Adipose tissue (tissue), 3 donors: ENCODE data around the gene HSF2BP. TPM values are rescaled to one million over a fixed set of nuclear protein-coding genes. Genes with fewer than 3 reads are reported as not detected.
"Not testable (repeated sequence)": the region's sequence is repeated elsewhere in the genome, so short reads cannot be mapped to it uniquely, and the experiment has no call there.

Source experiments
- H3K27ac ChIP-seq: one replicate; pipeline ENCODE4 v1.5.1; 2013; ENCODE audit warnings: low read depth, low read length
- WGBS, 3 donors: extraction: QIAGEN DNeasy Blood & Tissue Kit; methylation state at CpG; one replicate each; pipeline ENCODE4 v1.1.7; 2013; 5-methylcytosine and 5-hydroxymethylcytosine counted together
- polyA plus RNA-seq, 3 donors: library from polyadenylated mRNA; stranded (reverse); fragments of 200-250 nt; gene quantifications; one replicate each; pipeline ENCODE4 v1.2.3, GENCODE V29; 2013
- donor health status: healthy with polysubstance abuse.
- donor health status: Bipolar disorder and iron deficiency.
- donor health status: healthy.

The HSF2BP gene
- polyA plus RNA-seq, 3 donors = 0.09 to 0.34 (median 0.27) TPM

DNA sequence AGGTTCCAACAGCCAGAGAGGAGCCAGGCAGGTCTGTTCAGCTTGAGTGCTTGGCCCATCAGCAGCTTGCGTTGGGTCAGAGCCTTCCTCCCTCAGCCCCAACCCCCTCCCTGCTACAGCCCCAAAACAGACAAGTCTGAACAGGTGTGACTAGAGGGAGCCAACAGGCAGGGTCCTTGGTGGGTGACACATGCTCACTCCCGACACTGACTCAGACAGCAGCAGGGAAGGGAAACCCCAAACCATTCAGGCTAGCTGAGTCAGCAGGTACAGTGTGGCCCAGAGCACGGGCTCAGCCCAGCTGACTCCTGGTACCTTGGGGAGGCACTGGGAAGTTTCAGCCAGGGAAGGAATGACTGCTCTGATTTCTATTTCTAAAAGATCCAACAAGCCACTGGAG, 148.6 kb downstream of the HSF2BP start:
- WGBS, 3 donors = no CpG with 5 or more reads among the region's 3 CpGs
- not testable (repeated sequence) for H3K27ac ChIP-seq

DNA sequence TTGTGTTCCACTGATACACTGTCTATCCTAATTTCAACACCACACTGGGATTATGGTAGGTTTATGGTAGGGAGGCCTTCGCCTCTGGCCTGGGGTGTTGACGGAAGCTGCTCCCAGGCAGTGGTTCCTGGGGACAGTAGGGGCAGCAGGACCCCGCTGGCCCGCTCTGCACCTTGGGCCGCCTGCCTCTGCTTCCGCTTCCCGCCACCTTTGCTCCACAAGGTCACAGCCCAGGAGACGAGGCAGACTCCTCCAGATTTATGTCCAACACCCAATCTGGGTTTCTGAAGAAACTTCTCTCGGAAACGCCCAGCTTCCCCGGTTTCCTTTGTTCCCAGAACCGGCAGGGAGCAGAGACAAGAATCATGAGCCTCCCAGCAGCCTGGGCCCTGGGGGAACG, 155.4 kb downstream of the HSF2BP start:
- WGBS, 3 donors = no CpG with 5 or more reads among the region's 13 CpGs
- not testable (repeated sequence) for H3K27ac ChIP-seq

DNA sequence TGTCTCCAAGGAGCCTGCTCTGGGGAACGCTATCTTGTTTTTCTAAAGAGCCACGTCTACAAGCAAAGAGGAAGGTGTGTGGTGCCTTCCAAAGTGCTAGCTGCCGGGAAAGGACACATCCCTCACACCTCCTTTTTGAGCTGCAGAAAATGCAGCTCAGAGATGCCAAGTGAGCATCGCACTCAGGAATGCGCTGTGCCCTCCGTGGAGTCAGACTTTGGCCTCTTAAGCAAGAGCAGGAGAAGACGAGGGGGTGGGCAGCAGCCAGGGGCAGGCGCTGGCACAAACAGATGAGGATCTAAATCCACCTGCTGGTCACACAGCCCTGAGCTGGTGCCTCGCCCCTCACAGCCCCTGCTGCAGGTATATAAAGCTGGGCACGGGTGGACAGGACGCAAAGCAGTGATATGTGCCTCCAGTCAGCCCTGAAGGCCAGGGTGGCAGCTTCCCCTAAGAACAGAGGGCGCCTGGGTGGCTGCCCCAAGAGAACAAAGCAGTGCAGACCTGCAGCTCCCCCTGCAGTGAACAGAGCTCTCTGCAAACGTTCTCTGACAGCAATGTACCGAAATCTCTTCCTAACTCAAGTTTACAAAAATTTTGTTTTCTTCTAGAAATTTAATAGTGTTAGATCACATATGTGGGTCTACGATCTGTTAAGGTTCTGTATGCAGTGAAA, 156.1 kb downstream of the HSF2BP start:
- no CpG with 5 or more reads among the region's 15 CpGs for WGBS, 3 donors
- not testable (repeated sequence) for H3K27ac ChIP-seq

DNA sequence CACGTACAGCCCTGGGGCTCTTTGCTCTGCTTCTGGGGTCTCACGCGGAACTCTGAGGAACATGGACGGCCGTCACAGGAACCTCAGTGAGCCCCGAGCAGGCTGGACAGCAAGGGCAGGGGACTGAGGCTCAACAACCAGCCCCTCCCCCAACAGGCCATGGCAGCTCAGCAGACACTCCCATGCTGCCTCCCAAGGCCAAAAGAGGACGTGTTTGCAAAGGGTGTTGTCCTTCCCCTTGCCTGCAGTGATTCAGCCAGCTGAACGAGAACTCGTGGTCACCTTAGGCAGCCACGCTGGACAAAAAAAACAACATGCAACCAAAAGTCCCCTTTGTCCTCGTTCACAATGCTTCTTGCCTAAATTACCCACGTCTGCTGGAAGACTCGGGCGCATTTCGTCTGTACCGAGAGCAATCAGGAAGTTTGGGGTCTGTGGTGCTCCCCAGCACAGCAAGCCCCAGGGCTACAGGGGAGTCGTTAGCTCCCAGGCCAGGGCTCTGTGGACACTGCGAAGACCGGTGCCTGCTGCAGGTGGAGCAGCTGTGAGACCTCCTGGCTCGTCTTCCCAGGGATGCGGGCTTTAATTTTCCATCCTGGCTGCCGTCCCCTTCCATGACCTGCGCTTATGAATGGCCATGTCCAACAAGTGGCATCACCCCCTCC, 156.7 kb downstream of the HSF2BP start:
- no CpG with 5 or more reads among the region's 23 CpGs for WGBS, 3 donors
- H3K27ac ChIP-seq = not testable (repeated sequence)

- 96 to 100% (median 97%) methylated on average over 1 to 2 of the region's 8 CpGs for WGBS, 3 donors
- not testable (repeated sequence) for H3K27ac ChIP-seq
Measured at GRCh38 chr21:43498924-43499323, 160.4 kb downstream of the HSF2BP start.

GRCh38 chr21:43498065-43498464, 161.2 kb downstream of the HSF2BP start:
- H3K27ac ChIP-seq = not testable (repeated sequence)
- WGBS, 3 donors = no CpG with 5 or more reads among the region's 7 CpGs

GRCh38 chr21:43494279-43495012, 164.8 kb downstream of the HSF2BP start:
- H3K27ac ChIP-seq = not testable (repeated sequence)
- 39 to 88% (median 52%) methylated on average over 4 of the region's 18 CpGs for WGBS, 3 donors

DNA sequence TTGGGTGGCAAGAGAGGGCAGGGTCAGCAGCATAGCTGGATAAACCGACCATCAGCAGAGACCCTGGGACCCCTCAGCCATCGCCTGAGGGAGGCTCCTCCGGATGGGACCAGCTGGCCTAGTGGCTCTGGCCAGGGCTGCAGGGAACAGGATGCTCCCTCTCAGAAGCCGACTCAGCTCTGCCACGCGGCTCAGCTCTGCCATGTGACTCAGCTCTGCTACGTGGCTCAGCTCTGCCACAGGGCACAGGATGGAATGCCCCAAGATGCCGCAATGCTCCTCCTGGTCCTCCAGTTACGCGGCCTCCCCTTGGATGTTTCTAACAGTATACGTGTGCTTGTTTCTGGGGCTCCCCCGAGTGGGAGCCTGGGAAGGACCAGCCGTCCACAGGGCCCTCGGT, 165.8 kb downstream of the HSF2BP start:
- WGBS, 3 donors = 89 to 100% methylated on average over 1 to 4 of the region's 14 CpGs; no CpG with 5 or more reads in 1 of the 3 donors
- H3K27ac ChIP-seq = not testable (repeated sequence)

GRCh38 chr21:43488235-43488634, 171.1 kb downstream of the HSF2BP start:
- WGBS, 3 donors = no CpG with 5 or more reads among the region's 17 CpGs
- not testable (repeated sequence) for H3K27ac ChIP-seq

DNA sequence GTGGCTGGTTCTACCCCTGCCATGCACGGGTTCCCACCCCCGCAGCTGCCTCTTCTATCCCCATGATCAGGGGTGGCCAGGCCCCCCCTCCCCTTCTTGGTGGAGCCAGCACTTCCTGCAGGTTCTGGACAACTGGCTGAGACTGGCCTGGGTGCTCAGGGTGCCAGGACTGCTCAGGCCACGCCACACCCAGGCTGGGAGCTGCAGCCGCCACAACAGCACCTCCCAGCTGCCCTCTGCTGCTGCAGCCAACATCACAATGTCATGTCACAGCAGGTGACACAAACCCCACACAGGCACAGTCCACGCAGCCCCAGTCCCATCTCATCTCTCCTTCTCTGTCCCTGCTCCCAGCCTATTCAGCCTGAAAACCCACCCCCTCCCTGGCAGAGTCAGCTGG, 173.2 kb downstream of the HSF2BP start:
- WGBS, 3 donors = no CpG with 5 or more reads among the region's 5 CpGs
- not testable (repeated sequence) for H3K27ac ChIP-seq

DNA sequence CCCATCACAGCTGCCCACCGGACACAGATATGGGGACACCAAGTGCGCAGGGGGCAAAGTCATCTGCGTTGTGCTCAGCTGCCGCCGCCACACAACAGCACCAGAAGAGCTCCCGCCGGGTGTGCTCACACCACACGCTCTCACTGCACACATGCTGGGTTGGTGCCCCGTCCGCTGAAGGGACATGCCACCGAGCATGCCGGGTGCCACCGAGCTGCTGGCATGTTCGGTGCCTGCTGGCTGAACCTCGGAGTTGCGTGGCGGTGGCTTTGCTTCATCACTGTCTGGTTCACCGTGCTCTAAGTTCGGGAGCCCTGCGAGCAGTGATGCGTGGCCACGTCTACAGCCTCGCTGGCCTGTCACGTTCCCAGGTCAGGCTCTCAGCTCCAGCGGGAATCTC, 174.3 kb downstream of the HSF2BP start:
- H3K27ac ChIP-seq = not testable (repeated sequence)
- WGBS, 3 donors = no CpG with 5 or more reads among the region's 25 CpGs

GRCh38 chr21:43479197-43479596, 180.1 kb downstream of the HSF2BP start:
- not testable (repeated sequence) for H3K27ac ChIP-seq
- no CpG with 5 or more reads among the region's 13 CpGs for WGBS, 3 donors

Other genes starting within 250 kb of the HSF2BP start
- gene SIK1, start 232.4 kb downstream of the HSF2BP start, polyA plus RNA-seq = 10 to 100 TPM in 2 of 3 donors, 1 to 10 TPM in 1; 9.7 to 21.7 (median 19.6) TPM
- gene RRP1B, start 72 bp upstream of the HSF2BP start, polyA plus RNA-seq = 10 to 100 TPM in 1 of 3 donors, 1 to 10 TPM in 2; 7.2 to 16.4 (median 9.7) TPM
- 100 to 1,000 TPM in 1 of 3 donors, 10 to 100 TPM in 2; 62.6 to 231 (median 63.7) TPM for gene PDXK, start 59.6 kb upstream of the HSF2BP start, polyA plus RNA-seq
- 10 to 100 TPM; 25.0 to 92.0 (median 90.4) TPM for gene CSTB, start 116.8 kb upstream of the HSF2BP start, polyA plus RNA-seq
- 10 to 100 TPM in 1 of 3 donors, 1 to 10 TPM in 2; 8.7 to 19.1 (median 9.8) TPM for gene RRP1, start 130.1 kb upstream of the HSF2BP start, polyA plus RNA-seq
- 10 to 100 TPM; 15.9 to 35.5 (median 16.2) TPM for gene AGPAT3, start 205.7 kb upstream of the HSF2BP start, polyA plus RNA-seq